NCI-H2081 (cell line): ENCODE data around the gene ALLC.

Experiments
- DNase-seq, 2 experiments: peaks; one replicate each; lab custom pipeline; 2025; lab: John Stamatoyannopoulos, UW

Gene ALLC

DNA sequence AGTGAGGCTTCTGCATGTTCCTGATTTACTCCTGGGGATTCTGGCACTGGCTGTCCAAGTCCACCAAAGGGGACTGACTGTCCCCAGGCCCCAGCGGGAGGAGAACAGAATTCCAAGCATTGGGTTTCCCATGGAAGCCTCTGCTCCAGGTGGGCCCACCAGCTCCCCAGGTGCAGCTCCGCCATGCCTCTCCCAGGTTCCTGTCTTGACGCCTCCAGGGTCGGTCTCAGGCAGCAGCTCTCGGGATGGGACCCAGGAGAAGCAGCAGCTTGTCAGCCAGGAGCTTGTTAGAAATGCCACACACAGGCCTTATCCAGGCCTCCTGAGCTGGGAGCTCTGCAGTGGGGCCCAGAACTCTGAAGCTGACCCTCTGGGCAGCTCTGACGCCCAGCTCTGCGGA lies 93.3 kb downstream of the ALLC start:
- DNase-seq, result no peak

GRCh38 chr2:3751806-3752205 lies 93.8 kb downstream of the ALLC start:
- no peak for DNase-seq
